Ishikawa (cell line): Measurements from ENCODE around the gene SIDT2.

Experiments
- CEBPB ChIP-seq: IDR thresholded peaks from 2 replicates; pipeline ENCODE4 v1.6.1; 2012
- CREB1 ChIP-seq: IDR thresholded peaks from 2 replicates; pipeline ENCODE4 v1.6.1; 2012; ENCODE audit warnings: low read depth
- EGR1 ChIP-seq: IDR thresholded peaks from 2 replicates; pipeline ENCODE4 v1.6.1; 2012
- EP300 ChIP-seq: IDR thresholded peaks from 2 replicates; pipeline ENCODE4 v1.6.1; 2012; ENCODE audit warnings: borderline replicate concordance
- FOXM1 ChIP-seq: IDR thresholded peaks from 2 replicates; pipeline ENCODE4 v1.6.1; 2012; ENCODE audit warnings: low read depth, borderline replicate concordance
- NFIC ChIP-seq: IDR thresholded peaks from 2 replicates; pipeline ENCODE4 v1.6.1; 2012
- RAD21 ChIP-seq: IDR thresholded peaks from 2 replicates; pipeline ENCODE4 v1.6.1; 2012; ENCODE audit warnings: low read depth
- REST ChIP-seq: IDR thresholded peaks from 2 replicates; pipeline ENCODE4 v1.6.1; 2012; ENCODE audit warnings: low read depth, mild to moderate bottlenecking
- TAF1 ChIP-seq: IDR thresholded peaks from 2 replicates; pipeline ENCODE4 v1.6.1; 2012; ENCODE audit warnings: low read depth, mild to moderate bottlenecking
- TCF12 ChIP-seq: IDR thresholded peaks from 2 replicates; pipeline ENCODE4 v1.6.1; 2012; ENCODE audit warnings: low read depth
- TEAD4 ChIP-seq: IDR thresholded peaks from 2 replicates; pipeline ENCODE4 v1.6.1; 2012
- USF1 ChIP-seq: IDR thresholded peaks from 2 replicates; pipeline ENCODE4 v1.6.1; 2012
- YY1 ChIP-seq: IDR thresholded peaks from 2 replicates; pipeline ENCODE4 v1.6.1; 2012; ENCODE audit warnings: low read depth
- ZBTB7A ChIP-seq: IDR thresholded peaks from 2 replicates; pipeline ENCODE4 v1.6.1; 2012; ENCODE audit warnings: low read depth
- TF ChIP-seq, protein P1 (sequence below): IDR thresholded peaks from 2 replicates; pipeline ENCODE4 v1.6.1; 2012

Gene SIDT2

GRCh38 chr11:117185736-117186430 is 7.3 kb downstream of the SIDT2 start:
- TF ChIP-seq ZBTB7A = no peak
- TF ChIP-seq EGR1 = no peak
- no peak for TF ChIP-seq FOXM1

DNA sequence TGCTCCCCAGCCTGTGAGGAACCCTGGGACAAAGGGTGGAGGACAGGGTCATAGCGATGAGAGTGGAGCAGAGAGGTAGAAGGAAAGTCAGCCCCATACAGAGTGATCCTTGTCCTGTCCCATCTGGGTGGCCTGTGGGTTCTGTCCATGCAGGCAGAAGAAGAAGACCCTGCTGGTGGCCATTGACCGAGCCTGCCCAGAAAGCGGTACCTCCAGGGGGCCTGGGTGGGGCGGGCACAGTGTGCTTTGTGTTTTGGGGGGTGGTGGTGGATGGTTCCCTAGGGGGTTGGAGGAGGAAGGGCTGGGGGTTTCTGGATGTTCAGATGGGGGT is 7.9 kb downstream of the SIDT2 start:
- TF ChIP-seq FOXM1 = no peak
- TF ChIP-seq YY1 = no peak
- no peak for TF ChIP-seq RAD21
- no peak for TF ChIP-seq CEBPB
- no peak for TF ChIP-seq ZBTB7A
- no peak for TF ChIP-seq TCF12
- no peak for TF ChIP-seq TAF1
- no peak for TF ChIP-seq TEAD4
- TF ChIP-seq NFIC = no peak
- no peak for TF ChIP-seq REST
- no peak for TF ChIP-seq CREB1
- no peak for TF ChIP-seq EP300
- TF ChIP-seq USF1 = no peak

DNA sequence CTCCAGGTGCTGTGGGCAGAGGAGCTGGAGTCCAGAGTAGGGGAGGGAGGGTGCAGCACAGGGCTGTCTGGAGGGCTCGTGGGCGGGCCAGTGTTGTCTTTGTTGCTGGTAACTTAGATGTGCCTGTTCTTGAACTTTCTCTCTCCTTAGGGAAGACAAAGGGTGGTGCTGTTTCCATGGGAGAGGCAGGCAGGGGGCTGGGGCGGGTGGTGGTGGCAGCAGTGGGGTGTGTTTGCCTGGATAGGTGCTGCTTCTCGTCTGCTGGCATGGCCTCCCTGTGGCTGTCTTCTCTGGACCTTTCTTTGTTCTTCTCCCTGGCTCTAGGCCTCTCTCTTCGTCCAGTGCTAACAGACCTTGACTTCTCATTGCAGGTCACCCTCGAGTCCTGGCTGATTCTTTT is 8.5 kb downstream of the SIDT2 start:
- no peak for TF ChIP-seq EGR1
- TF ChIP-seq TEAD4 = no peak
- TF ChIP-seq, protein P1, sequence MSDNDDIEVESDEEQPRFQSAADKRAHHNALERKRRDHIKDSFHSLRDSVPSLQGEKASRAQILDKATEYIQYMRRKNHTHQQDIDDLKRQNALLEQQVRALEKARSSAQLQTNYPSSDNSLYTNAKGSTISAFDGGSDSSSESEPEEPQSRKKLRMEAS = no peak
- no peak for TF ChIP-seq CEBPB
- TF ChIP-seq ZBTB7A = no peak
- no peak for TF ChIP-seq USF1
- TF ChIP-seq NFIC = no peak
- TF ChIP-seq FOXM1 = no peak
- TF ChIP-seq TAF1 = no peak
- TF ChIP-seq TCF12 = no peak
- no peak for TF ChIP-seq CREB1
- TF ChIP-seq RAD21 = no peak
- TF ChIP-seq REST = no peak
- no peak for TF ChIP-seq EP300

GRCh38 chr11:117187428-117187798 is 8.9 kb downstream of the SIDT2 start:
- TF ChIP-seq CEBPB = no peak
- no peak for TF ChIP-seq TCF12
- no peak for TF ChIP-seq FOXM1
- TF ChIP-seq EP300 = no peak
- TF ChIP-seq TEAD4 = no peak
- TF ChIP-seq RAD21 = no peak
- no peak for TF ChIP-seq REST

- no peak for TF ChIP-seq RAD21
- TF ChIP-seq EP300 = no peak
- TF ChIP-seq TCF12 = no peak
- no peak for TF ChIP-seq CEBPB
- TF ChIP-seq USF1 = no peak
- TF ChIP-seq CREB1 = no peak
- TF ChIP-seq ZBTB7A = no peak
- TF ChIP-seq EGR1 = no peak
- no peak for TF ChIP-seq TEAD4
- no peak for TF ChIP-seq TAF1
- no peak for TF ChIP-seq REST
- TF ChIP-seq, protein P1 = no peak
- TF ChIP-seq FOXM1 = no peak
- no peak for TF ChIP-seq NFIC
- TF ChIP-seq YY1 = no peak
Measured at GRCh38 chr11:117187799-117188481, 9.4 kb downstream of the SIDT2 start.
